ENCODE data around the gene PDE3B. TPM values are rescaled to one million over a fixed set of nuclear protein-coding genes. Genes with fewer than 3 reads are reported as not detected.

Gene PDE3B
- total and polyA plus RNA-seq, 9 of the 15 experiments (the other 6 are each of a cell fraction or from before 2014, with no cell fraction given): 2.3 to 22.5 (median 12.2) TPM

DNA sequence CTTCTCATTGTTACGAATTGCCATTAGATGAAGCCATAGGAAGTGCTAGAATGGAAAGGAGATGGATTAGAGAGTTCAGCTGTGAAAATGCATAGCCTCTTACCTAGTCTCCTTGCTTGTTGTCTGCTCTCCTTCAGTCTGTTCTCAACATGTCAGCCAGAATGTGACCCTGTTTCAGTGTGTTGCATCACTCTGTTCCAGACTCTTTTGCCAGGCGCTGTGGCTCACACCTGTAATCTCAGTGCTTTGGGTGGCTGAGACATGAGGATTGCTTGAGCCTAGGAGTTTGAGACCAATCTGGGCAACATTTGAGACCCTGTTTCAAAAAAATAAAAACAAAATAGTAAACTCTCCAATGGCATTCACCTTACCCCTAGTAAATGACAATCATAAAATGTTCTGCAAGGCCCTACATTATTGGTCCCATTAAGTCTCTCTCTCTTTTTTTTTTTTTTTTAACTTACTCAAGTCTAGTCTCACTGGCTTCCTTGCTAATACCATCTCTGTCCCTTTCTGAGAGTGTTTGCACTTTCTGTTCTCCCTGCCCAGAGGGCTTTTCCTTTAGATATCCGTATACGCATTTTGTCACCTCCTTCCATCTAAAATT lies 209.1 kb downstream of the PDE3B start (continued):
- TF ChIP-seq, protein P1, sequence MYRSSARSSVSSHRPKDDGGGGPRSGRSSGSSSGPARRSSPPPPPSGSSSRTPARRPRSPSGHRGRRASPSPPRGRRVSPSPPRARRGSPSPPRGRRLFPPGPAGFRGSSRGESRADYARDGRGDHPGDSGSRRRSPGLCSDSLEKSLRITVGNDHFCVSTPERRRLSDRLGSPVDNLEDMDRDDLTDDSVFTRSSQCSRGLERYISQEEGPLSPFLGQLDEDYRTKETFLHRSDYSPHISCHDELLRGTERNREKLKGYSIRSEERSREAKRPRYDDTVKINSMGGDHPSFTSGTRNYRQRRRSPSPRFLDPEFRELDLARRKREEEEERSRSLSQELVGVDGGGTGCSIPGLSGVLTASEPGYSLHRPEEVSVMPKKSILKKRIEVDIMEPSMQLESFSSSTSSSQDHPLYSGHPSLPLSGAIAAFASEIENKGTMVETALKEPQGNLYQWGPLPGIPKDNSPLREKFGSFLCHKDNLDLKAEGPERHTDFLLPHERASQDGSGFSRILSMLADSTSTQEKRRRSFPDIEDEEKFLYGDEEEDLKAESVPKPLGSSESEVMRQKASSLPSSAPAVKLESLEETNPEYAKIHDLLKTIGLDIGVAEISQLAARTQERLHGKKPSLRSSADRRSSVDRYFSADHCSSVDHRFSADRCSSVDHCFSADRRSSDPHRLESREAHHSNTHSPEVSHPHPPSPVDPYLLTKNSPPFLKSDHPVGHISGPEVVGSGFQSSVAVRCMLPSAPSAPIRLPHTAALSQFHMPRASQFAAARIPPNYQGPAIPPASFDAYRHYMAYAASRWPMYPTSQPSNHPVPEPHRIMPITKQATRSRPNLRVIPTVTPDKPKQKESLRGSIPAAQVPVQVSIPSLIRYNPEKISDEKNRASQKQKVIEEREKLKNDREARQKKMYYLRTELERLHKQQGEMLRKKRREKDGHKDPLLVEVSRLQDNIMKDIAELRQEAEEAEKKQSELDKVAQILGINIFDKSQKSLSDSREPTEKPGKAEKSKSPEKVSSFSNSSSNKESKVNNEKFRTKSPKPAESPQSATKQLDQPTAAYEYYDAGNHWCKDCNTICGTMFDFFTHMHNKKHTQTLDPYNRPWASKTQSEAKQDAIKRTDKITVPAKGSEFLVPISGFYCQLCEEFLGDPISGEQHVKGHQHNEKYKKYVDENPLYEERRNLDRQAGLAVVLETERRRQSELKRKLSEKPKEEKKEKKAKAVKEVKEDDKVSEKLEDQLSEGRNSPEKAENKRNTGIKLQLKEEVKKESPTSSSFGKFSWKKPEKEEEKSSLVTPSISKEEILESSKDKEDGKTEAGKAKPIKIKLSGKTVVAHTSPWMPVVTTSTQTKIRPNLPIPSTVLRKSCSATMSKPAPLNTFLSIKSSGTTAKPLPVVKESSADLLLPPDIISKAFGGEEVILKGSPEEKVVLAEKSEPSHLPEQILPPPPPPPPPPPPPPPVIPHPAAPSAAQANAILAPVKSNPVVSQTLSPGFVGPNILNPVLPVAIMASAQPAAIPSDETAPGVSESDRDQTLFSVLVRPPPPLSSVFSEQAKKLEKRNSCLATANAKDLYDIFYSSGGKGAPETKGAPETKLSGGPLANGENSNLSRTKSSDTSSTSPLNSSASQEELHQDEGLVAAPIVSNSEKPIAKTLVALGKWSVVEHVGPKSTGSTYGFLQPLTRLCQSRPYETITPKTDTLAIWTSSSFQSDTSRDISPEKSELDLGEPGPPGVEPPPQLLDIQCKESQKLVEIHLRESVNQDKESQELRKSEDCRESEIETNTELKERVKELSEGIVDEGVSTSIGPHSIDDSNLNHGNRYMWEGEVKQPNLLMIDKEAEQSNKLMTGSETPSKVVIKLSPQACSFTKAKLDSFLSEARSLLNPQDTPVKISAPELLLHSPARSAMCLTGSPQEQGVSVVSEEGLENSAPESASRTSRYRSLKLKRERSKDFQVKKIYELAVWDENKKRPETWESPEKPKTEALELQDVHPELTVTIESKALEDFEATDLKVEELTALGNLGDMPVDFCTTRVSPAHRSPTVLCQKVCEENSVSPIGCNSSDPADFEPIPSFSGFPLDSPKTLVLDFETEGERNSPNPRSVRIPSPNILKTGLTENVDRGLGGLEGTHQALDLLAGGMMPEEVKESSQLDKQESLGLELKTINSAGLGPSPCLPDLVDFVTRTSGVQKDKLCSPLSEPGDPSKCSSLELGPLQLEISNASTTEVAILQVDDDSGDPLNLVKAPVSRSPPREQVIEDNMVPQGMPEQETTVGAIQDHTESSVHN (IDR thresholded peaks at IDR 0.05; ENCODE audit: borderline replicate concordance in 1 of 2, low read depth in 1 of 2): no peak
- TF ChIP-seq CEBPG (CRISPR knock-in tag; IDR thresholded peaks at IDR 0.05) (peak; percentile 97), CEBPG (tag; conservative IDR thresholded peaks at IDR 0.05 in 1 of 2, IDR thresholded peaks at IDR 0.05 in 1 of 2) (peak; percentile 94 to 99), ZNF507 (tag; conservative IDR thresholded peaks at IDR 0.05) (no peak), SREBF1 (IDR thresholded peaks at IDR 0.05; ENCODE audit: borderline replicate concordance, low read depth, low read length) (no peak), POLR2AphosphoS5 (IDR thresholded peaks at IDR 0.05; ENCODE audit: control insufficient read depth, insufficient read depth, low read depth, low read length) (no peak), ZBTB7A (IDR thresholded peaks at IDR 0.05; ENCODE audit: borderline replicate concordance, control insufficient read depth, low read depth, low read length) (no peak), ZNF197 (CRISPR knock-in tag; IDR thresholded peaks at IDR 0.05; ENCODE audit: low read depth) (no peak), DNMT1 (IDR thresholded peaks at IDR 0.05) (no peak), ZNF583 (CRISPR knock-in tag; IDR thresholded peaks at IDR 0.05) (no peak), ERF (CRISPR knock-in tag; IDR thresholded peaks at IDR 0.05) (no peak), SMARCB1 (IDR thresholded peaks at IDR 0.05; ENCODE audit: insufficient read length, low read depth) (no peak), GABPB2 (CRISPR knock-in tag; conservative IDR thresholded peaks at IDR 0.05) (no peak)
- TF ChIP-seq, protein P2, sequence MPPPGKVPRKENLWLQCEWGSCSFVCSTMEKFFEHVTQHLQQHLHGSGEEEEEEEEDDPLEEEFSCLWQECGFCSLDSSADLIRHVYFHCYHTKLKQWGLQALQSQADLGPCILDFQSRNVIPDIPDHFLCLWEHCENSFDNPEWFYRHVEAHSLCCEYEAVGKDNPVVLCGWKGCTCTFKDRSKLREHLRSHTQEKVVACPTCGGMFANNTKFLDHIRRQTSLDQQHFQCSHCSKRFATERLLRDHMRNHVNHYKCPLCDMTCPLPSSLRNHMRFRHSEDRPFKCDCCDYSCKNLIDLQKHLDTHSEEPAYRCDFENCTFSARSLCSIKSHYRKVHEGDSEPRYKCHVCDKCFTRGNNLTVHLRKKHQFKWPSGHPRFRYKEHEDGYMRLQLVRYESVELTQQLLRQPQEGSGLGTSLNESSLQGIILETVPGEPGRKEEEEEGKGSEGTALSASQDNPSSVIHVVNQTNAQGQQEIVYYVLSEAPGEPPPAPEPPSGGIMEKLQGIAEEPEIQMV (tag; conservative IDR thresholded peaks at IDR 0.05; ENCODE audit: low read depth): no peak
- TF ChIP-seq, protein P3, sequence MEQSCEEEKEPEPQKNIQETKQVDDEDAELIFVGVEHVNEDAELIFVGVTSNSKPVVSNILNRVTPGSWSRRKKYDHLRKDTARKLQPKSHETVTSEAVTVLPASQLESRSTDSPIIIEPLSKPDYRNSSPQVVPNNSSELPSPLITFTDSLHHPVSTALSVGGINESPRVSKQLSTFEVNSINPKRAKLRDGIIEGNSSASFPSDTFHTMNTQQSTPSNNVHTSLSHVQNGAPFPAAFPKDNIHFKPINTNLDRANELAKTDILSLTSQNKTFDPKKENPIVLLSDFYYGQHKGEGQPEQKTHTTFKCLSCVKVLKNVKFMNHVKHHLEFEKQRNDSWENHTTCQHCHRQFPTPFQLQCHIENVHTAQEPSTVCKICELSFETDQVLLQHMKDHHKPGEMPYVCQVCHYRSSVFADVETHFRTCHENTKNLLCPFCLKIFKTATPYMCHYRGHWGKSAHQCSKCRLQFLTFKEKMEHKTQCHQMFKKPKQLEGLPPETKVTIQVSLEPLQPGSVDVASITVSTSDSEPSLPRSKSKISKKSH (CRISPR knock-in tag; IDR thresholded peaks at IDR 0.05): no peak

Measured in K562 (cell line).